ENCODE results near the gene ARL8B.
A peak's percentile ranks its signal among the peaks of the same experiment; 100 is the strongest.

Gene ARL8B

DNA sequence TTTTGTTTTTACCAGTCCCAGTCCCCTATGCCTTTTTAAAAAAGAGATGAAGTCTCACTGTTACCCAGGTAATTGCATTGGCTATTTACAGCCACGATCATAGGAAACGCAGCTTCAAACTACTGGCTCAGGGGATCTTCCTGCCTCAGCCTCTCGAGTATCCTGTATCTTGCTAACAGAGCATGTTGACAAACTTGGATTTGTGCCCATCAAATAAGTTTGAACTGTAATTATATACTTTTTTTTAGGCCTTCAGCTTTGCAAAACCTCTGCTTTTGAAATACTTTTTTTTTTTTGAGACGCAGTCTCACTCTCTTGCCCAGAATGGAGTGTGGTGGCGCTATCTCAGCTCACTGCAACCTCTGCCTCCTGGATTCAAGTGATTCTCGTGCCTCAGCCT lies 62.4 kb downstream of the ARL8B start:
- H3K9ac ChIP-seq = no peak overlapping the region
- no peak overlapping the region for H3K4me3 ChIP-seq (ENCODE audit: low read depth, low read length)
- H3K36me3 ChIP-seq (ENCODE audit: control insufficient read depth, insufficient read depth, low read length) = no peaks in the 10 kb centered on the region
- H3K27ac ChIP-seq = no peak overlapping the region
- no peaks in the 10 kb centered on the region for H3K27me3 ChIP-seq (ENCODE audit: control insufficient read depth, insufficient read depth, low read length)
- H3K4me2 ChIP-seq (ENCODE audit: low read length) = no peak overlapping the region
- no peak for TF ChIP-seq CTCF (IDR thresholded peaks at IDR 0.05)
- peaks cover 12% of the 10 kb centered on the region for H3K79me2 ChIP-seq
- no peaks in the 10 kb centered on the region for H3K9me3 ChIP-seq (ENCODE audit: control insufficient read depth, low read length)
- H2AFZ ChIP-seq = no peak overlapping the region
- no peaks in the 10 kb centered on the region for H3K4me1 ChIP-seq

GRCh38 chr3:5185093-5185673 lies 63.1 kb downstream of the ARL8B start:
- Histone ChIP-seq H3K4me1 (peaks cover under 1% of the 10 kb centered on the region), H3K4me3 (ENCODE audit: low read depth, low read length) (no peak overlapping the region), H3K9me3 (ENCODE audit: control insufficient read depth, low read length) (no peaks in the 10 kb centered on the region), H3K27ac (no peak overlapping the region), H3K79me2 (peaks cover 17% of the 10 kb centered on the region), H3K27me3 (ENCODE audit: control insufficient read depth, insufficient read depth, low read length) (no peaks in the 10 kb centered on the region), H3K9ac (no peak overlapping the region), H3K4me2 (ENCODE audit: low read length) (no peak overlapping the region), H2AFZ (no peak overlapping the region), H3K36me3 (ENCODE audit: control insufficient read depth, insufficient read depth, low read length) (no peaks in the 10 kb centered on the region)
- no peak for TF ChIP-seq CTCF (IDR thresholded peaks at IDR 0.05)

DNA sequence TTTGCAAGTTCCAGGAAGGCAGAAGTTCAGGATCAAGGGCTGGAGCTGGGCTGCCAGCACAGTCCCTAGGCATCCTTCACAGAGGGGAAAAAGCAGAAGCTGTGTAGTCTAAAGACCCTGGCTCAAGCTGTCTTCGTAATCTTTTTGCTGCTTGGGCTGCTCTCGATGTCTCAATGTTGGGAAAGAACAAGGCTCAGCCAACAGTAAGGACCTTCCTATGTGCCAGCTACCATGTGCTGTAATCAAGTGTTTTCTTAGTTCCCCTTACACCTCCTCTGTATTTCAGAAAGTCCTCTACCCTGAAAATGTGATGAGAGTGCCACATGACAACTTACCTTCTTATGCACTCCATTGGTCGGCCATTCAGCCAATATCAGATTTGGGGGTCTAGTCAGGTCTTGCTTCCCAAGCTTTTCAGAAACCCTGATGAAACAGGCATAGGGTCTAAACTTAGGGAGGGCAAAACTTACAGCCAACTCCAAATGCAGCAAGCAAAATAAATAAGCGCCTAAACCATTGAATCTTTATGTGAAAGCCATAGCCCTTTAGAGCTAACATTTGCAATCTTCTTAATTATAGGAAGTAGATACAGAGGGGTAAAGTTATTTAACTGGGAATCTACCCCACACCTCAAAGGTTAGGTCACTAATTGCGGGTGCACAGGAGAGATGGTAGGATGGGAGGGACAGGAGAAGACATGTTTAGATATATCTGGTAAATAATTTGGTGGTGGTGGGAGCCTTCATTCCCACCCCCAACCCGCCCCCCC lies 64.2 kb downstream of the ARL8B start:
- Histone ChIP-seq H3K4me1 (peaks cover 4% of the 10 kb centered on the region), H3K9ac (no peak overlapping the region), H3K27ac (no peak overlapping the region), H3K79me2 (peaks cover 23% of the 10 kb centered on the region), H3K4me2 (ENCODE audit: low read length) (no peak overlapping the region), H3K9me3 (ENCODE audit: control insufficient read depth, low read length) (no peaks in the 10 kb centered on the region), H3K36me3 (ENCODE audit: control insufficient read depth, insufficient read depth, low read length) (no peaks in the 10 kb centered on the region), H2AFZ (no peak overlapping the region), H3K27me3 (ENCODE audit: control insufficient read depth, insufficient read depth, low read length) (no peaks in the 10 kb centered on the region), H3K4me3 (ENCODE audit: low read depth, low read length) (no peak overlapping the region)
- TF ChIP-seq CTCF (IDR thresholded peaks at IDR 0.05) = no peak

DNA sequence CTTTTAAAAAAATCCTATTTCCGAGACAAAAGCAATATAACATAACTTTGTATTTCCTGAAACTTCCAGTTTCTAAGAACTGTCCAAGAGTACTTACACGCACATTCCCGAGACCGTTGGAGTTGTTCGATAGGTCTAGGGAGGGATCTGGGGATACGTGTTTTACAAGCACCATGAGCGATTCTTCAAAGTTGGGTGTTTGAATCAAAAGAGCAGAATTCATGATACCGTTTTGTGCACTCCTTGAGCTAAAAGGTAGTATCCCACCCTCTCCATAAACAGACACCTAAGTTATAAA lies 64.7 kb downstream of the ARL8B start:
- peak overlapping the region; percentile 56 for H3K4me3 ChIP-seq (ENCODE audit: low read depth, low read length)
- no peaks in the 10 kb centered on the region for H3K9me3 ChIP-seq (ENCODE audit: control insufficient read depth, low read length)
- H3K36me3 ChIP-seq (ENCODE audit: control insufficient read depth, insufficient read depth, low read length) = no peaks in the 10 kb centered on the region
- no peaks in the 10 kb centered on the region for H3K27me3 ChIP-seq (ENCODE audit: control insufficient read depth, insufficient read depth, low read length)
- H3K4me1 ChIP-seq = peaks cover 8% of the 10 kb centered on the region
- TF ChIP-seq CTCF (IDR thresholded peaks at IDR 0.05) = no peak
- H3K27ac ChIP-seq = peak overlapping the region; percentile 42
- H3K9ac ChIP-seq = no peak overlapping the region
- H3K79me2 ChIP-seq = peaks cover 23% of the 10 kb centered on the region
- H3K4me2 ChIP-seq (ENCODE audit: low read length) = peak overlapping the region; percentile 58
- peak overlapping the region; percentile 81 for H2AFZ ChIP-seq

Measured in parathyroid adenoma (tissue), 2 donors.